HCT116 (cell line): Measurements from ENCODE around the gene ZNF773. TPM values are rescaled to one million over a fixed set of nuclear protein-coding genes. Genes with fewer than 3 reads are reported as not detected.

Experiments
- ATAC-seq: fragments of 200-7000 bp; cut with Tn5 transposase; 2 replicates; pipeline ENCODE4 v1.9.1; 2020; ENCODE audit warnings: mild to moderate bottlenecking, moderate library complexity
- BruUV-seq: library from RNA; stranded (reverse); fragments of 400-500 nt; replicated peaks from 2 replicates; lab custom pipeline; 2021; lab: Mats Ljungman, UMichigan
- CTCF ChIA-PET: fragments of 300-600 bp; sonication (Branson Sonifier 250); formaldehyde crosslinking; loops from one replicate; lab custom pipeline; 2021; ENCODE audit warnings: antibody characterized with exemption; lab: Charles Lee
- POLR2A ChIA-PET: fragments of 300-600, 350-600 bp; sonication (Branson Sonifier 250); formaldehyde crosslinking; loops from one replicate; lab custom pipeline; 2021; ENCODE audit warnings: antibody characterized with exemption; lab: Charles Lee
- RAD21 ChIA-PET, 2 experiments: fragments of 300-600 bp; sonication (Branson Sonifier 250); formaldehyde crosslinking; loops; one replicate each; lab custom pipeline; 2023; ENCODE audit warnings: low total read pairs in 2 of 2; ENCODE audit not compliant: uncharacterized antibody in 2 of 2, unreplicated experiment in 2 of 2, low non-redundant PET in 1 of 2; lab: Charles Lee
- DNase-seq: peaks from one replicate; pipeline ENCODE4 v3.0.0-alpha.2; 2010; ENCODE audit warnings: low read depth, low spot score
- H2AFZ ChIP-seq: fragments of 200-600 bp; shearing (Covaris generic), sonication (generic); 2 replicates; pipeline ENCODE4 v1.6.1; 2017; ENCODE audit warnings: low read depth, mixed run types, mixed read lengths, antibody characterized with exemption, low read length; ENCODE audit not compliant: poor library complexity, severe bottlenecking
- H3K27ac ChIP-seq: 2 replicates; pipeline ENCODE4 v1.5.1; 2012; ENCODE audit warnings: low read depth, low read length
- H3K27me3 ChIP-seq: fragments of 200-600 bp; sonication (generic); 2 replicates; pipeline ENCODE4 v1.6.1; 2016; ENCODE audit warnings: mixed run types, low read length, mixed read lengths; ENCODE audit not compliant: insufficient read depth
- H3K36me3 ChIP-seq, 2 experiments: fragments of 200-500 bp in 1 of 2; fragments of 200-600 bp in 1 of 2; sonication (Bioruptor generic) in 1 of 2; sonication (generic) in 1 of 2; 2 replicates each; pipeline versions ENCODE4 v1.5.1 to v1.6.1; 2014 to 2016; ENCODE audit warnings: low read length in 2 of 2, inconsistent platforms in 1 of 2, mixed read lengths in 1 of 2, mixed run types in 1 of 2; ENCODE audit not compliant: insufficient read depth in 2 of 2, control insufficient read depth in 1 of 2
- H3K4me1 ChIP-seq, 2 experiments: fragments of 200-600 bp in 1 of 2; sonication (generic) in 1 of 2; 2 replicates each; pipeline versions ENCODE4 v1.5.1 to v1.6.1; 2012 to 2017; ENCODE audit warnings: low read length in 2 of 2, inconsistent platforms in 1 of 2, mild to moderate bottlenecking in 1 of 2, mixed read lengths in 1 of 2, mixed run types in 1 of 2, moderate library complexity in 1 of 2; ENCODE audit not compliant: insufficient read depth in 2 of 2, control insufficient read depth in 1 of 2
- H3K4me2 ChIP-seq: fragments of 200-600 bp; sonication (generic); 2 replicates; pipeline ENCODE4 v1.6.1; 2017; ENCODE audit warnings: mixed run types, low read length, mixed read lengths
- H3K4me3 ChIP-seq, 2 experiments: fragments of 200-600 bp in 1 of 2; sonication (generic) in 1 of 2; replicated peaks in 1 of 2; 2 replicates each; pipeline ENCODE4 v1.5.1; 2011 to 2016; ENCODE audit warnings: low read length in 2 of 2, control low read depth in 1 of 2, low read depth in 1 of 2, mild to moderate bottlenecking in 1 of 2, mixed read lengths in 1 of 2, mixed run types in 1 of 2
- H3K79me2 ChIP-seq: fragments of 200-600 bp; sonication (generic); 2 replicates; pipeline ENCODE4 v1.6.1; 2017; ENCODE audit warnings: mild to moderate bottlenecking, mixed run types, low read length, moderate library complexity, mixed read lengths; ENCODE audit not compliant: insufficient read depth
- H3K9ac ChIP-seq: fragments of 200-600 bp; sonication (generic); 2 replicates; pipeline ENCODE4 v1.6.1; 2016; ENCODE audit warnings: low read length, mixed read lengths
- H3K9me2 ChIP-seq: fragments of 200-600 bp; sonication (generic), shearing (Covaris generic); 2 replicates; pipeline ENCODE4 v1.6.1; 2017; ENCODE audit warnings: mixed run types, mild to moderate bottlenecking, moderate library complexity; ENCODE audit not compliant: insufficient read depth
- H3K9me3 ChIP-seq, 2 experiments: fragments of 200-500 bp in 1 of 2; fragments of 200-600 bp in 1 of 2; sonication (Bioruptor generic) in 1 of 2; sonication (generic) in 1 of 2; 2 replicates each; pipeline ENCODE4 v1.6.1; 2014 to 2017; ENCODE audit warnings: low read length in 2 of 2, mixed read lengths in 2 of 2, inconsistent platforms in 1 of 2, low read depth in 1 of 2, mild to moderate bottlenecking in 1 of 2, mixed run types in 1 of 2, moderate library complexity in 1 of 2; ENCODE audit not compliant: control insufficient read depth in 1 of 2, insufficient read depth in 1 of 2
- H4K20me1 ChIP-seq: fragments of 200-600 bp; sonication (generic), shearing (Covaris generic); 2 replicates; pipeline ENCODE4 v1.6.1; 2017; ENCODE audit warnings: mixed run types, mild to moderate bottlenecking, moderate library complexity; ENCODE audit not compliant: insufficient read depth
- RAD21 ChIP-seq: IDR thresholded peaks from 2 replicates; pipeline ENCODE4 v1.6.1; 2012; ENCODE audit warnings: low read depth, mild to moderate bottlenecking
- SRF ChIP-seq: IDR thresholded peaks from 2 replicates; pipeline ENCODE4 v1.6.1; 2012; ENCODE audit warnings: low read depth
- ZNF274 ChIP-seq: fragments of 200-500 bp; sonication (Bioruptor generic); IDR thresholded peaks from 2 replicates; pipeline ENCODE4 v1.6.1; 2014; ENCODE audit warnings: mild to moderate bottlenecking, low read depth, low read length, inconsistent platforms
- intact Hi-C: fragments of 100-400 bp; cut with micrococcal nuclease; formaldehyde crosslinking; loops from 2 replicates; pipeline ENCODE4 v1.10.0; 2022
- total RNA-seq: library from RNA; stranded (reverse); gene quantifications from one replicate; pipeline ENCODE4 v1.2.1, GENCODE V29; 2021; ENCODE audit not compliant: unreplicated experiment

Gene ZNF773
- total RNA-seq, 1 experiment from 2014 or later: 0.42 TPM

- no peaks in the 10 kb centered on the region for H3K79me2 ChIP-seq
- no peak for ATAC-seq
- no peak overlapping the region for H2AFZ ChIP-seq
- no peaks in the 10 kb centered on the region for H3K4me1 ChIP-seq
- H3K9ac ChIP-seq: no peak overlapping the region
- no peaks in the 10 kb centered on the region for H3K36me3 ChIP-seq
- no peaks in the 10 kb centered on the region for H4K20me1 ChIP-seq
- TF ChIP-seq ZNF274 (peak; percentile 27; the same call in 1 of the 2 replicates), SRF (no peak)
- no peaks in the 10 kb centered on the region for H3K27me3 ChIP-seq
- H3K4me2 ChIP-seq: no peak overlapping the region
- ChIA-PET CTCF (no interaction called here), POLR2A (no interaction called here), RAD21 (no interaction called here)
- H3K27ac ChIP-seq: no peak overlapping the region
- no peak for DNase-seq
- no peak overlapping the region for H3K4me3 ChIP-seq
- H3K9me3 ChIP-seq: peaks cover 16 to 41% of the 10 kb centered on the region in 2 experiments; a peak in 2 of 4 replicates
- intact Hi-C loops: no loop called here
- H3K9me2 ChIP-seq: no peaks in the 10 kb centered on the region
- no TSS peak for BruUV-seq
These were observed 38.3 kb downstream of the ZNF773 start for GRCh38 chr19:57537953-57538547.

- Histone ChIP-seq H3K9me3 (peaks cover 15 to 17% of the 10 kb centered on the region in 2 experiments; a peak in 2 of 4 replicates), H3K4me1 (no peaks in the 10 kb centered on the region), H3K4me3 (no peak overlapping the region), H3K9ac (no peak overlapping the region), H4K20me1 (no peaks in the 10 kb centered on the region), H3K9me2 (no peaks in the 10 kb centered on the region), H3K79me2 (no peaks in the 10 kb centered on the region), H3K36me3 (no peaks in the 10 kb centered on the region), H3K27me3 (no peaks in the 10 kb centered on the region), H3K27ac (no peak overlapping the region), H3K4me2 (no peak overlapping the region), H2AFZ (no peak overlapping the region)
- TF ChIP-seq RAD21: no peak
- TF ChIP-seq ZNF274: peak; percentile 43
- DNase-seq (no peak), ATAC-seq (no peak)
- ChIA-PET POLR2A (no interaction called here), CTCF (no interaction called here), RAD21 (no interaction called here)
- no TSS peak for BruUV-seq
- intact Hi-C loops: no loop called here
These were observed 46.8 kb downstream of the ZNF773 start for GRCh38 chr19:57546513-57546912.
